ENCODE data around the gene TEKT3. TPM values are rescaled to one million over a fixed set of nuclear protein-coding genes. Genes with fewer than 3 reads are reported as not detected.

TEKT3 gene
- total RNA-seq, 1 donor from 2014 or later: 0.54 TPM

DNA sequence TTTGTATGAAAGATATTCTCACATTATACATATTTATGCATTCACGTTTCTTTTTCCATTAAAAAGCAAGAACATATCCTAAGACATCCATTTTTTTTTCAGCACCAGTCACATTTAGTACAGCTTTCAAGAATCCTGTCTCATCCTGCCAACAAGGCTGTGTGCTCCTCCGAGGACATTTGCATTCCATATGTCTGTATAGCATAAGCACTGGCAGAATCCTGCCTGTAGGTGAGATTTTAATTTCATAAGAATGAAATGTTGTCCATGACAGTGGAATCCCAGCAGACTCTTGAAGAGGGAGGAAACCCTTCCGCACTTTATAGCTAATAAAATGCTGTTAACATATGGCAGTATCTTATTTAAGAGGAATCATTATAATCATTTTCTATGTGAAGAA lies 73.4 kb downstream of the TEKT3 start:
- no peaks in the 10 kb centered on the region for H3K4me1 Mint-ChIP-seq (ENCODE audit: low read depth, unreplicated experiment)
- no peak for TF ChIP-seq CTCF (IDR thresholded peaks at IDR 0.05; ENCODE audit: partially characterized antibody, unreplicated experiment)
- H3K36me3 Mint-ChIP-seq (ENCODE audit: unreplicated experiment): no peaks in the 10 kb centered on the region
- H3K4me3 Mint-ChIP-seq (ENCODE audit: unreplicated experiment): no peak overlapping the region
- no peak overlapping the region for H3K27ac Mint-ChIP-seq (ENCODE audit: unreplicated experiment)
- H3K27me3 Mint-ChIP-seq (ENCODE audit: unreplicated experiment): peaks cover 3% of the 10 kb centered on the region
- DNase-seq: no peak
- no peaks in the 10 kb centered on the region for H3K9me3 Mint-ChIP-seq (ENCODE audit: unreplicated experiment)

DNA sequence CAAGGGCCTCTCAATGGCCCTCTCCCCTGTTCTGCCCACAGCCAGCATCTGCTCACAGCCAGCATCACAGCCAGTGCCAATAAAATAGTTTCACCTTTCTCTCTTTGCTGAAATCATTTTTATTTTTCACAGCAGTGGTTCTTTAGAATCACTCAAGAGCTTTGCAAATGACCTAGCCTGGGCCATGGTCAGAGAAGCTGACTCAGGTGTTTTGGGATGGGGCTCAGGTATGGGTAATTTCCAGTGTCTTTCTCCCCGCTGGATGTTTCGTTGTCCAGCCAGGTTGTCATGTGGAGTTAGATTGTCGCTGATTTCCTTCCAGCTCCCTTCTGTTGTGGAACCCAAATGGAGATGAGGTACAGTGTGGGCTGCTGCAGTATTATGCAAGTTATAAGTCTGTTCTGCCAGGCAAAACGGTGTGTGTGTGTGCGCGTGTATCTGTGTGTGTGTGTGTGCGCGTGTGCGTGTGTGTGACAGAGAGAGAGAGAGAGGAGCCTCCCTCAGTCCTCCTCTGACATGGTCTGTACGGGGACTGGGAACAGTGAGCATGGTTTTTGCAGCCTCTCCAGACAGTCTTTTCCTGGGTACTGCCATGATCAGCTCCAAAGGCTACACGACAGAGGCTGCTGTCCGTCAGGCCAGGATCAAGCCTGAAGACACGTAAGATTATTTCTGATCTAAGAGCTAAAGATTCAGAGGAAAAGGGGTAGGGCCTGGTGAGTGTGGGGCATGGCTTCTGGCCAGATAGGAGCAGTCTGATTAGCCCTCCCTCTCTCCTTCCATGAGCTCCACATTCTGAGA lies 74.9 kb downstream of the TEKT3 start:
- Mint-ChIP-seq H3K27ac (ENCODE audit: unreplicated experiment) (no peak overlapping the region), H3K9me3 (ENCODE audit: unreplicated experiment) (no peaks in the 10 kb centered on the region), H3K27me3 (ENCODE audit: unreplicated experiment) (peaks cover 6% of the 10 kb centered on the region), H3K4me1 (ENCODE audit: low read depth, unreplicated experiment) (no peaks in the 10 kb centered on the region), H3K4me3 (ENCODE audit: unreplicated experiment) (no peak overlapping the region), H3K36me3 (ENCODE audit: unreplicated experiment) (no peaks in the 10 kb centered on the region)
- no peak for TF ChIP-seq CTCF (IDR thresholded peaks at IDR 0.05; ENCODE audit: partially characterized antibody, unreplicated experiment)
- DNase-seq: no peak

GRCh38 chr17:15265131-15265530 lies 76.3 kb downstream of the TEKT3 start, which contains the start of gene PMP22:
Gene PMP22 (minus strand): TSS chr17:15265326. CDS start chr17:15260727, 4,599 bp downstream.
- no peaks in the 10 kb centered on the region for H3K36me3 Mint-ChIP-seq (ENCODE audit: unreplicated experiment)
- H3K27ac Mint-ChIP-seq (ENCODE audit: unreplicated experiment): no peak within 1 kb of the TSS
- H3K4me1 Mint-ChIP-seq (ENCODE audit: low read depth, unreplicated experiment): no peaks in the 10 kb centered on the region
- peaks cover 9% of the 10 kb centered on the region for H3K27me3 Mint-ChIP-seq (ENCODE audit: unreplicated experiment)
- peaks cover 2% of the 10 kb centered on the region for H3K9me3 Mint-ChIP-seq (ENCODE audit: unreplicated experiment)
- no peak for TF ChIP-seq CTCF (IDR thresholded peaks at IDR 0.05; ENCODE audit: partially characterized antibody, unreplicated experiment)
- DNase-seq: no peak
- H3K4me3 Mint-ChIP-seq (ENCODE audit: unreplicated experiment): no peak within 1 kb of the TSS

GRCh38 chr17:15264542-15264941 lies 76.9 kb downstream of the TEKT3 start:
- H3K4me3 Mint-ChIP-seq (ENCODE audit: unreplicated experiment): no peak overlapping the region
- H3K27me3 Mint-ChIP-seq (ENCODE audit: unreplicated experiment): peaks cover 10% of the 10 kb centered on the region
- no peak for TF ChIP-seq CTCF (IDR thresholded peaks at IDR 0.05; ENCODE audit: partially characterized antibody, unreplicated experiment)
- no peak for DNase-seq
- no peak overlapping the region for H3K27ac Mint-ChIP-seq (ENCODE audit: unreplicated experiment)
- H3K9me3 Mint-ChIP-seq (ENCODE audit: unreplicated experiment): peaks cover 3% of the 10 kb centered on the region
- H3K36me3 Mint-ChIP-seq (ENCODE audit: unreplicated experiment): no peaks in the 10 kb centered on the region
- H3K4me1 Mint-ChIP-seq (ENCODE audit: low read depth, unreplicated experiment): no peaks in the 10 kb centered on the region

- Mint-ChIP-seq H3K27ac (ENCODE audit: unreplicated experiment) (no peak overlapping the region), H3K27me3 (ENCODE audit: unreplicated experiment) (peaks cover 10% of the 10 kb centered on the region), H3K36me3 (ENCODE audit: unreplicated experiment) (no peaks in the 10 kb centered on the region), H3K9me3 (ENCODE audit: unreplicated experiment) (peaks cover 3% of the 10 kb centered on the region), H3K4me3 (ENCODE audit: unreplicated experiment) (no peak overlapping the region), H3K4me1 (ENCODE audit: low read depth, unreplicated experiment) (no peaks in the 10 kb centered on the region)
- TF ChIP-seq CTCF (IDR thresholded peaks at IDR 0.05; ENCODE audit: partially characterized antibody, unreplicated experiment): no peak
- DNase-seq: no peak
These were observed 77.7 kb downstream of the TEKT3 start for GRCh38 chr17:15263680-15264079.
